SU-DHL-6 (cell line): ENCODE results near the gene VPS13D.

Source experiments
- H2AFZ ChIP-seq: fragments of 200-600 bp; sonication (generic); 2 replicates; pipeline ENCODE4 v1.6.1; 2014; ENCODE audit warnings: low read depth, mild to moderate bottlenecking, moderate library complexity, mixed read lengths, antibody characterized with exemption, low read length; ENCODE audit not compliant: severe bottlenecking
- H3F3A ChIP-seq: fragments of 200-600 bp; shearing (Covaris generic); 2 replicates; pipeline ENCODE4 v1.6.0; 2016; ENCODE audit warnings: antibody characterized with exemption, mild to moderate bottlenecking; ENCODE audit not compliant: insufficient read depth
- H3K27ac ChIP-seq: fragments of 200-600 bp; sonication (generic); 2 replicates; pipeline ENCODE4 v1.5.1; 2016; ENCODE audit warnings: low read depth, mild to moderate bottlenecking, low read length, moderate library complexity, mixed read lengths
- H3K27me3 ChIP-seq: fragments of 200-600 bp; sonication (generic), shearing (Covaris generic); 2 replicates; pipeline ENCODE4 v1.6.0; 2014; ENCODE audit warnings: mild to moderate bottlenecking, low read length
- H3K36me3 ChIP-seq: fragments of 200-600 bp; sonication (generic); 2 replicates; pipeline ENCODE4 v1.6.1; 2014; ENCODE audit warnings: mild to moderate bottlenecking, low read length, mixed read lengths
- H3K4me2 ChIP-seq: fragments of 300-600, 200-600 bp; shearing (Covaris generic), sonication (generic); 2 replicates; pipeline ENCODE4 v1.6.0; 2014; ENCODE audit warnings: low read length, low read depth, mild to moderate bottlenecking; ENCODE audit not compliant: poor library complexity, severe bottlenecking
- H3K4me3 ChIP-seq: fragments of 200-600 bp; sonication (generic); 2 replicates; pipeline ENCODE4 v1.5.1; 2014; ENCODE audit warnings: antibody characterized with exemption, low read length, mild to moderate bottlenecking, mixed read lengths; ENCODE audit not compliant: insufficient read depth, poor library complexity, severe bottlenecking
- H3K79me2 ChIP-seq: fragments of 200-600 bp; sonication (generic); 2 replicates; pipeline ENCODE4 v1.6.1; 2014; ENCODE audit warnings: mild to moderate bottlenecking, low read length, moderate library complexity; ENCODE audit not compliant: insufficient read depth
- H3K9ac ChIP-seq: fragments of 200-600 bp; sonication (generic); 2 replicates; pipeline ENCODE4 v1.7.0; 2014; ENCODE audit warnings: mild to moderate bottlenecking, low read length
- H3K9me2 ChIP-seq: fragments of 200-600 bp; sonication (generic); replicated peaks from 2 replicates; pipeline ENCODE4 v1.6.1; 2014; ENCODE audit warnings: low read length; ENCODE audit not compliant: insufficient read depth
- H3K9me3 ChIP-seq: fragments of 200-600 bp; sonication (generic); 2 replicates; pipeline ENCODE4 v1.6.1; 2014; ENCODE audit warnings: low read length, mixed read lengths; ENCODE audit not compliant: insufficient read depth
- H4K20me1 ChIP-seq: fragments of 200-600 bp; sonication (generic); 2 replicates; pipeline ENCODE4 v1.6.1; 2014; ENCODE audit warnings: low read depth, mild to moderate bottlenecking, antibody characterized with exemption, low read length, moderate library complexity, mixed read lengths
- EZH2phosphoT487 ChIP-seq: fragments of 200-600 bp; sonication (generic), shearing (Covaris generic); conservative IDR thresholded peaks from 2 replicates; pipeline ENCODE4 v1.6.1; 2018; ENCODE audit warnings: mild to moderate bottlenecking, antibody characterized with exemption, low read length, moderate library complexity, mixed read lengths
- TF ChIP-seq, protein P1 (sequence below): fragments of 200-600 bp; sonication (generic); IDR thresholded peaks from one replicate; pipeline ENCODE4 v1.5.1; 2017; ENCODE audit warnings: antibody characterized with exemption, mild to moderate bottlenecking, low read length, moderate library complexity; ENCODE audit not compliant: insufficient read depth, poor library complexity, severe bottlenecking

The VPS13D gene

DNA sequence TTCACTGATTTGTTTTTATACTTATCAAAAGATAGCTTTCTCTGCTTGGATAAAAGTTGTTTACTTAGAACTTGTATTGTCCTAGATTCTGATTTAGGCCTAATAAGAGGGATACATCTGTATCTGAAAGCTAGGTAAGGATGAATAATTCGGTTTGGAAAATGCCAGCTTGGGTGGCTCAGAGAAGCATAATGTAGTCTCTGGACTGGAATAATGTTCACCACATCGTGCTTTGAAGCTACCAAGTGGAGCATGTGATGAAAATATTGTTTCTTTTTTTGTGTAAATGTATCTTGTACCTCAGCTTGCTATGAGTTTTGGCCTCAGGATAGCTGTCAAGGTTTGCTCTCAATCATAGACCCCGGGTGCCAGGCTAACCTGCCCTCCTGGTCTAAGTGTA, 49.2 kb downstream of the VPS13D start:
- Histone ChIP-seq H3K4me3 (no peak overlapping the region), H3K36me3 (no peaks in the 10 kb centered on the region), H3K27ac (no peak overlapping the region), H3K9me3 (no peaks in the 10 kb centered on the region), H3K4me2 (no peak overlapping the region), H3K27me3 (no peaks in the 10 kb centered on the region), H3K9me2 (no peaks in the 10 kb centered on the region), H4K20me1 (no peaks in the 10 kb centered on the region), H3K79me2 (no peaks in the 10 kb centered on the region), H3K9ac (no peak overlapping the region), H2AFZ (no peak overlapping the region), H3F3A (0 out of 2 replicates have a peak, but pooled peaks cover 6% of the 10 kb centered on the region)
- TF ChIP-seq EZH2phosphoT487, result no peak

DNA sequence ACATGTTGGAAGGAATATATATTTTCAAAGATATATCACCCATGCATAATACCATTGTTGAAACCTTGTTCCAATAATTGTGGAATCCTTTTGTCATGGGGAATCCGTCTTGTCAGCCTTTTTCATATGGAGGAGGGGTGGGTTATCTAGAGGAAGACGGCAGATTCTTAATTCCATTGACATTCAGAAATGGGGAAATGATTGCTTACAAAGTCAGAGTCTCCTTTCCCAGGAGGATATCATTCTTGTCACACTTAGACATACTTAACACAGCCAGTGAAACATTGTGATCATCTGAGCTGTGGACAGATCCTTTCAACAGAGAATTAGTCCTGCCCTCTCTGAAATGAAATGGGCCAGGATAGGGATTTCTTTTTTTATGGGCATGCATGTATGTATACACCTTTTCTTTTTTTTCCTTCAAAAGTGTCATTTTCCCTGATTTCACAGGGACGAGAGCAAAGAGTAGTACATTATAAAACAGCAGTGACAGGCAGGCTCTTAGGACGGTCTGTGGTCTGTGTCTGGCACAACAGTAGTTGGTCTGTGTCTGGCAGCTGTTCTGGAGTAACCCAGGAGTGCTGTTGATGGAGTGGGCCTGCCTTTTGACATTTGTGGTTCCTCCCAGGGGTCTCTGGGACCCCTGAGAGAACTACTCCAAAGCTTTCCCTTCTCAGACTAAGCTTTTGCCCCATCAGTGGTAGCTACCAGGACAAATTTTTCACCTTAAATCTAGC, 50.1 kb downstream of the VPS13D start:
- Histone ChIP-seq H3K4me3 (no peak overlapping the region), H3F3A (0 out of 2 replicates have a peak, but pooled peaks cover 6% of the 10 kb centered on the region), H3K9me2 (no peaks in the 10 kb centered on the region), H4K20me1 (no peaks in the 10 kb centered on the region), H3K36me3 (no peaks in the 10 kb centered on the region), H2AFZ (no peak overlapping the region), H3K27ac (no peak overlapping the region), H3K79me2 (no peaks in the 10 kb centered on the region), H3K27me3 (no peaks in the 10 kb centered on the region), H3K4me2 (no peak overlapping the region), H3K9ac (no peak overlapping the region), H3K9me3 (no peaks in the 10 kb centered on the region)
- TF ChIP-seq, protein P1, sequence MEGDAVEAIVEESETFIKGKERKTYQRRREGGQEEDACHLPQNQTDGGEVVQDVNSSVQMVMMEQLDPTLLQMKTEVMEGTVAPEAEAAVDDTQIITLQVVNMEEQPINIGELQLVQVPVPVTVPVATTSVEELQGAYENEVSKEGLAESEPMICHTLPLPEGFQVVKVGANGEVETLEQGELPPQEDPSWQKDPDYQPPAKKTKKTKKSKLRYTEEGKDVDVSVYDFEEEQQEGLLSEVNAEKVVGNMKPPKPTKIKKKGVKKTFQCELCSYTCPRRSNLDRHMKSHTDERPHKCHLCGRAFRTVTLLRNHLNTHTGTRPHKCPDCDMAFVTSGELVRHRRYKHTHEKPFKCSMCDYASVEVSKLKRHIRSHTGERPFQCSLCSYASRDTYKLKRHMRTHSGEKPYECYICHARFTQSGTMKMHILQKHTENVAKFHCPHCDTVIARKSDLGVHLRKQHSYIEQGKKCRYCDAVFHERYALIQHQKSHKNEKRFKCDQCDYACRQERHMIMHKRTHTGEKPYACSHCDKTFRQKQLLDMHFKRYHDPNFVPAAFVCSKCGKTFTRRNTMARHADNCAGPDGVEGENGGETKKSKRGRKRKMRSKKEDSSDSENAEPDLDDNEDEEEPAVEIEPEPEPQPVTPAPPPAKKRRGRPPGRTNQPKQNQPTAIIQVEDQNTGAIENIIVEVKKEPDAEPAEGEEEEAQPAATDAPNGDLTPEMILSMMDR, result no peak
- no peak for TF ChIP-seq EZH2phosphoT487

DNA sequence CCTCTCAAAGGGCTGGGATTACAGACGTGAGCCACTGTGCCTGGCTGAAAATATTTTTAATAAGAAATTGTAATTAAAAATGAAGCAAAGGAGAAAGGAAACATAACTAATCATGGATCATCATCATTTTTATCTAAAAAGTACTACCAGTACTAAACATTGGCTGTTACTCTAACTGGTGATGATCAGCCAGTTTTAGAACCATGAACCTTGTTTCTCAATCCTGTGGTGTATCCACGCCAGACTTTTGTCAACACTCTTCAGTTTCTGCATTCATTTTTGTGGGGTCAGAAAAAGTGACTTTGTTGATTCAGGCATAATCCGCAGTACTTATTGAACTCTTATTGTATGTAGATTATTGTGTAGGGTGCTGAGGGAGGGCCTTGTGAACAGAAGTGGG, 52.3 kb downstream of the VPS13D start:
- Histone ChIP-seq H2AFZ (no peak overlapping the region), H3K9ac (no peak overlapping the region), H3K27ac (no peak overlapping the region), H3K4me3 (no peak overlapping the region), H3K79me2 (no peaks in the 10 kb centered on the region), H3K27me3 (no peaks in the 10 kb centered on the region), H3K9me3 (no peaks in the 10 kb centered on the region), H3K36me3 (no peaks in the 10 kb centered on the region), H3K4me2 (no peak overlapping the region), H3K9me2 (no peaks in the 10 kb centered on the region), H4K20me1 (no peaks in the 10 kb centered on the region), H3F3A (no peaks in the 10 kb centered on the region)
- TF ChIP-seq, protein P1, result no peak
- no peak for TF ChIP-seq EZH2phosphoT487

DNA sequence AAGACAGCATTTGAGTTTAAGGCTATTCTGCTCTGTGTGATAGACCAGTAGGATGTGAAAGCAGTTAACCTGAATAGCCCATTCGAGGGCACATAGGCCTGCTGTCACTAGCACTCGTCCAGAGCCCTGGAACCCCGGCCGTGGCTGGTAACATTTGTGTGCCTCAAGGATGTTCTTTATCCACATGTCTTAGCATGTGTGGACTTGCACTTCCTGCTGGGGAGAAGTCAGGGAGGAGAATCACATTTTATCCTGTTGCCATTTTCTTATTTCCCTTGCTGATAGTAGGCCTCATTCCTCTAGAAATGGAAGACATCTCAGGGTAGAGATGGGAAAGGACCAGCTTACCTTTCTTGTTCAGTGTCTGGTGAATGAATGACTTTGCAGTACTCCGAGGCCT, 54.7 kb downstream of the VPS13D start:
- no peaks in the 10 kb centered on the region for H3K9me2 ChIP-seq
- no peaks in the 10 kb centered on the region for H3F3A ChIP-seq
- H3K27me3 ChIP-seq, result no peaks in the 10 kb centered on the region
- TF ChIP-seq, protein P1, result no peak
- TF ChIP-seq EZH2phosphoT487, result no peak
- no peaks in the 10 kb centered on the region for H3K9me3 ChIP-seq
- no peaks in the 10 kb centered on the region for H4K20me1 ChIP-seq
- no peaks in the 10 kb centered on the region for H3K79me2 ChIP-seq
- H3K9ac ChIP-seq, result no peak overlapping the region
- H3K27ac ChIP-seq, result no peak overlapping the region
- H3K36me3 ChIP-seq, result no peaks in the 10 kb centered on the region
- H2AFZ ChIP-seq, result no peak overlapping the region
- no peak overlapping the region for H3K4me3 ChIP-seq
- no peak overlapping the region for H3K4me2 ChIP-seq
